ENCODE data around the gene EFEMP2.
A peak's percentile ranks its signal among the peaks of the same experiment; 100 is the strongest.
"Not testable (repeated sequence)": the region's sequence is repeated elsewhere in the genome, so short reads cannot be mapped to it uniquely, and the experiment has no call there.

Gene EFEMP2

GRCh38 chr11:65854161-65854592 lies 18.4 kb downstream of the EFEMP2 start:
- DNase-seq = no peak

GRCh38 chr11:65853246-65853979 lies 19.2 kb downstream of the EFEMP2 start:
- no peak for DNase-seq

DNA sequence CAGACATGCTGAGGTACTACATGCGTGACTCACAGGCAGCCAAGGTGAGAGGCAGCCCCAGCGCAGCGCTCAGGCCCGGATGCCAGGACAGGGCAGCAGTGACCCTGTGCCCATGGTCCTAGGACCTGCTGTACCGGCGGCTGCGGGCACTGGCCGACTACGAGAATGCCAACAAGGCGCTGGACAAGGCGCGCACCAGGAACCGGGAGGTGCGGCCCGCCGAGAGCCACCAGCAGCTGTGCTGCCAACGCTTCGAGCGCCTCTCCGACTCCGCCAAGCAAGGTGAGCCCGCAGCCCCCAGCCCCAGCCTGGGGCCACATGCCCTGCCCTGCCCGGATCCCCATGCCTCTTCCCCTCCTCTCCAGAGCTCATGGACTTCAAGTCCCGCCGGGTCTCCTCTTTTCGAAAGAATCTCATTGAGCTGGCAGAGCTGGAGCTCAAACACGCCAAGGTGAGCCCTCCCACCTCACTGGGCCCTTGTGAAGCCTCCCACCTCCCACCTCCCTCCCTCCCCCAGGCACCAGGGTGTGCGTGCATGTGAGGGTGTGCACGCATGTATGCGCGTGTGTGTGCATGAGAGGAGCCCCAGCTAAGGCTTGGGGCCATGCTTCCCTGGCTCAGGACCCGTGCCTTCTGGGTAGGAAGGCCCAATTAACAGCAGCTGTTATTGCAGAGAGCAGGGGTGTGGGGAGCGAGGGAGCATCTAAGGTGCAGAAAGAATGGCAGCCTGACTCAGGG lies 19.9 kb downstream of the EFEMP2 start:
- DNase-seq = no peak

GRCh38 chr11:65851811-65852507 lies 20.6 kb downstream of the EFEMP2 start:
- no peak for DNase-seq

DNA sequence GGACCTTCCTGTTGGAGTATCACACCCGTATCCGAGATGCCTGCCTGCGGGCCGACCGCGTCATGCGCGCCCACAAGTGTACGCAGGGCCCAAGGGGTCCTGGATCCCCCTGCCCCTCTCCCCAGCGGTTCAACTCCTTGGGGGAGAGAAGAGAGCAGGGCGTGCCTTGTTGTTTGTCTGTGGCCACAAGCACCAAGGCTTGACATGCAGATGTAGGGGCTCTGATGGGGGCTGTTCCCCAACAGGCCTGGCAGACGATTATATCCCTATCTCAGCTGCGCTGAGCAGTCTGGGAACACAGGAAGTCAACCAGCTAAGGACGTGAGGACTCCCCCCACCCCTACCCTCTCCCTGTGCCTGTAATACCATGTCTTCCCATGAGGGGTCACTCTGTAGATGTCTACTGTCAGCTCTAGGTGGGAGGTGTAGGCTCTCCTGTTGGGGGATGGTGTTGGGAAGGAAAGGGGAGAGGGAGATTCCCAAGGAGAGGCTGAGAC lies 21.5 kb downstream of the EFEMP2 start:
- DNase-seq = no peak

DNA sequence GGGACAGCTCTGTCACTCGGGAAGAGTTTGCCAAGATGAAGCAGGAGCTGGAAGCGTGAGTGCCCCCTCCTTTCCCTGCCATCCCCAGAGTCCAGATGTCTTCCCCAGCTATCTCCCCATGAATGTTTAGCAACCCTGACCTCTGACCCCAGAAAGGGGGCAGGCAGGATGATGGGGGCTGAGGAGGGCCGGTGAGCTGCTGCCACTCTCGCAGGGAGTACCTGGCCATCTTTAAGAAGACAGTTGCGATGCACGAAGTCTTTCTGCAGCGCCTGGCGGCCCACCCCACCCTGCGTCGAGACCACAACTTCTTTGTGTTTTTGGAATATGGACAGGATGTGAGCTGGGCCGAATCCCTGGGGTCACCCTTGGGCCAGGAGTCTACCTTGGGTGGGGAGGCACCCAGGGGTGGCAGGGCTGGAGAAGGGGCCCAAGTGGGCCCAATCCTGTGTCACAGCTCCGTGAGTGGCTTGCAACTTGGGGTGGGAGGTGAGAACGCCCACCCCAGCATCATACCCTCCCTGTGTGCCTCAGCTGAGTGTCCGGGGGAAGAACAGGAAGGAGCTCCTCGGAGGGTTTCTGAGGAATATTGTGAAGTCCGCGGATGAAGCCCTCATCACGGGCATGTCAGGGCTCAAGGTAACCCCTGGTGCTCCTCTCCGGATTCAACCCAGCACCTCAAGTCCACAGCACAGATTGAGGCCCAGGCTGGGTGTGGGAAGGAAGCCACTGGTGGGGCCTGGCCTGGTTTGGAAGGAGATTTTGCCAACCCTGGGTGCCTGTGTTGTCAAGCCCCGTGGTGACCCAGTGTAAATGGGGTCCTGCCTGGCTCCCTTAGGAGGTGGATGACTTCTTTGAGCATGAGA lies 22.1 kb downstream of the EFEMP2 start:
- no peak for DNase-seq

DNA sequence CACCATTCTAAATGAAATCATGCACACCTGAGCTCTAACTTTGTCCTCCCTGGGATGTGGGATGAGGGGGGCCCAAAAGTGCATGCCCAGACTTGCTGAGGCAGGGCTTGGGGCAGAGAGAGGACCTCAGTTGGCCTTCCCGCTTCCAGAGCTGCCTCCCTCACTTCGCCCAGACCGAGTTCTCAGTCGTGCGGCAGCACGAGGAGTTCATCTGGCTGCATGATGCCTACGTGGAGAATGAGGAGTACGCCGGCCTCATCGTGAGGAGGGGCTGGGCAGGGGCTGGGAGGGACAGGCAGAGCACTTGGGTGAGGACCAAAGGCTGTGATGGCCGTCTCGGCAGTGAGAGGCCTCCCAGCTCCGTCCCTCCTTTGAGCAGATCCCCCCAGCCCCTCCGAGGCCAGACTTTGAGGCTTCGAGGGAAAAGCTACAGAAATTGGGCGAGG lies 22.8 kb downstream of the EFEMP2 start:
- DNase-seq = no peak

GRCh38 chr11:65849366-65849765 lies 23.2 kb downstream of the EFEMP2 start:
- DNase-seq = no peak

- not testable (repeated sequence) for DNase-seq
Observed at GRCh38 chr11:65848693-65849092, 23.9 kb downstream of the EFEMP2 start.

- no peak for DNase-seq
Observed at GRCh38 chr11:65847746-65848145, 24.9 kb downstream of the EFEMP2 start.

- DNase-seq = no peak
Observed at GRCh38 chr11:65844231-65844872, 28.2 kb downstream of the EFEMP2 start.

DNA sequence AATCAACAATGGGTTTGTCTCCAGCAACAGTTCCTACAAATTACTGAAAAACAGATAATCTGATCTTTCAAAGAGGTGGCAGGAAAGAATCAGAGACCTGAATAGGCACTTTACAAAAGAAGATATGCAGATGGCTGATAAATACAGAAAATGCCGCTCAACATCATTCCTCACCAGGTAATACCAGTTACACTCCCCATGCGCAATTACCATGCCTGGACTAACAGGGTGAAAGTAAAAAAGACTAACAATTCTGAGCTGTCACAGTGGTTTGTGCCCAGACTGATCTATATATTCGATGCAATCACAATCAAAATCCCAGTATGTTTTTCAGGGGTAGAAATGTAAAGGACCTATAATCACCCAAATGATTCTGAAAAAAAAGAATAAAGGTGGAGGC lies 28.8 kb downstream of the EFEMP2 start:
- DNase-seq = no peak

DNA sequence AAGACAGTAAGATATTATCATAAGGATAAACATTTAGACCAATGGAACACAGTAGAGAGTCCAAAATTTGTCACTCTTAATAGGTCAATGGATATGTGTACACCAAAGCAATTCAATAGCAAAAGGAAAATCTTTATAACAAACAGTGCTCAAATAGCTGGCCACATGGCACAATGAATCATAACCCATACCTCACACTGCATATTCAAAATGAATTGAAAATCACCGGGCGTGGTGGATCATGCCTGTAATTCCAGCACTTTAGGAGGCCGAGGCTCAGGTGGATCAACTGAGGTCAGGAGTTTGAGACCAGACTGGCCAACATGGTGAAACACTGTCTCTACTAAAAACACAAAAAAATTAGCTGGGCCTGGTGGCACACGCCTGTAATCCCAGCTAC lies 30.5 kb downstream of the EFEMP2 start:
- no peak for DNase-seq

DNA sequence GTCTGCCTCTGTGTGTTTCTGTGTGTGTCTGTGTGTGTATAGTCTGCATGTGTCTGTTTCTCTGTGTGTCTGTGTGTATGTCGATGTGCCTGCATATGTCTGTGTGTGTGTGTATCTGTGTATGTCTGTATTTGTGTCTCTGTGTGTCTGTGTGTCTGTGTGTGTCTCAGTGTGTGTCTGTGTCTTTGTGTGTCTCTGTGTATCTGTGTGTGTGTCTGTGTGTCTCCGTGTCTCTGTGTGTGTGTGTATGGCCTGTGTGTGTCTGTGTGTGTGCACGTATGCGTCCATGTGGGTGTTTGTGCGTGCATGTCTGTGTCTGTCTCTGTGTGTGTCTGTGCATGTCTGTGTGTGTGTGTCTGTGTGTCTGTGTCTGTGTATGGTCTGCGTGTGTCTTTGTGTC lies 38.4 kb downstream of the EFEMP2 start:
- no peak for DNase-seq

DNA sequence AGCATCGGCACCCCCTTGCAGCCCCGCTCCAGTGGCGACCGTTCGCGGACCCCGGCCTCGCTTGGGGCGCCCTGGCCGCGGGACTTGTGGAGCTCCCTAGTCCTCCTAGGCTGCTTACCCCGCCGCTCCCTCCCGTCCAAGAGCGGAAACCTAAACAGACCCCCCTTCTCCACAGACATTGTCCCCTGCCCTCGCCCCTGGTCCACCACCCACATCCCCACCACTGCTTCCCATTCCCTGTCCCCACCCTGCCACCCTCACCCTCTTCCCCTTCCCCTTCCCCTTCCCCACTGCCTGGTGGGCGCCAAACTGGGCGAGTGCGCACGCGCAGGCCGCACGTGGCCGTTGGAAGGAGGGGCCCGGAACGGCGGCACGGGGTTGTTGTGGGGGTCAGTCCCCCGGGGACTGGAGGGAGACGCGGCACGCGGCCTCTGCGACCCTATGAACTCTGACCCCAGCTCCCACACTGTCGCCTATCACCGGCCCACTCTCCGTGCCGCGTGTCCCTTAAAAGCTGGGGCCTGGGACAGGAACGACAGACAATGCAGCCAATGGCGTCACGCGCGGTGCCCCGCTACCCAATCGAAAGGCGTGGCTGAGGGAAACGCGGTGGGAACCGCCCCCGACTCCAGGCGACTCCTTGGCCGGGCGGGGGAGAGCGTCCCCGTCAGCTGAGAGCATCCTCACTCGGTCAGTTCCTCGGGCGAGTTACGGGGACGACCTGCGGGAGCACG lies 39.1 kb downstream of the EFEMP2 start, which contains the start of gene SNX32:
TSS of gene SNX32 (plus strand) at position 667 of the 734 bp plus-strand sequence. CDS start 103 bp downstream, outside the sequence.
- DNase-seq = peak; percentile 96

GRCh38 chr11:65832231-65832630 lies 40.4 kb downstream of the EFEMP2 start:
- not testable (repeated sequence) for DNase-seq

GRCh38 chr11:65829459-65829858 lies 43.1 kb downstream of the EFEMP2 start:
- no peak for DNase-seq

DNA sequence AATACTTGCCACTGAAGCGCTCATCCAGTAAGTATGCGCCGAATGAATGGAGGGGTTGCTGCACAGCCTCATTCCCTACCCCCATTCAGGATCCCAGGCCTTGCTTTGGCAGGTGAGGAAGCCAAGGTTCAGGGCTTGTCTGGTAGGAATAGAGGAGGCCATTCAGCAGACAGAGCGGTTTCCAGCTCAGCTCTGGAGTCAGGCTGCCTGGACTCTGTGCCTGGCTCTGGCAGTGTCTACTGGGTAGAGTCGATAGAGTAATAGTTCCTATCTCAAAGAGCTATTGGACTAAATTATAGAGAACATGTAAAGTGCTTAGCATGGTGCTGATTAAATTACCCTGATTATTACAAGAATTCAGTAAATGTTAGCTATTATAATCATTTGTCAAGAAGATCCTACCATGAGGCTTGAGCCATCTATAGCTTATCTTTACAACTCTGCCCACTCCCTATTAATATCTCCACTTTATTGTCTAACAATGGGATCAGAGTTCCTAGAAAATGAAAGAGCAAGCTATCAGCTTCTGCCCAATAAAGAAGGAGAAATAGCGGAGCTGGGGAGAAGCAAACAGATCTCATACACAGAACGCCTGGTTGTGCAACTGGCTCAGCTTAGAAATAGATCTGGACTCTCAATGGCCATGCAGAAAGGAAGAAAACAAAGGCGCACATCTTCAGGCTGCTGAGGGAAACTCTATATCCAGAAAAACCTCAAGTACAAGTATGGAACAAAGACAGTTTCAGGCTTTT lies 45.4 kb downstream of the EFEMP2 start:
- DNase-seq = no peak

- DNase-seq = no peak
Observed at GRCh38 chr11:65822776-65823528, 49.6 kb downstream of the EFEMP2 start.

DNA sequence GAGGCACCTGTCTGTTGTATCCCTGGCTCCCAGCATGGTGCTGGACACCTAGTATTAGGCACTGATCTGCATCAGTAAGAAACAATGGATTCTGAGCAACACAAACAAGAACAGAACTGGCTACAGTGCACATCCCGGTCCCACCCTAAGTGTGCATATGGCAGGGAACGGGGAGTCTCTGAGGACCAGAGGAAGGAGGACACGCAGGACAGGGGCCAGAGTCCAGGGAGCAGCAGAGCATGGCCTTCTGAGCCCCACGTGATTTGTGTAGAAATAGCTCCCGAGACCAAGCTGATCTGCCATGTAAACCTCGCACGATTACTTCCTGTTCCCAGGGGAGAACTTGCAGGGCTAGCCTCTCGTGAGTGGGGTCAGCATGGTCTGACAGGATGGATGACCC lies 51.5 kb downstream of the EFEMP2 start:
- no peak for DNase-seq

Measured in stimulated activated CD4-positive, alpha-beta T cell treated with anti-CD3 and anti-CD28 coated beads, Interleukin-1b, Interleukin-23, amount 100 ng/mL, for 48 hours (primary cell).